ENCODE measurements around the gene HHIPL1.

HHIPL1 gene

DNA sequence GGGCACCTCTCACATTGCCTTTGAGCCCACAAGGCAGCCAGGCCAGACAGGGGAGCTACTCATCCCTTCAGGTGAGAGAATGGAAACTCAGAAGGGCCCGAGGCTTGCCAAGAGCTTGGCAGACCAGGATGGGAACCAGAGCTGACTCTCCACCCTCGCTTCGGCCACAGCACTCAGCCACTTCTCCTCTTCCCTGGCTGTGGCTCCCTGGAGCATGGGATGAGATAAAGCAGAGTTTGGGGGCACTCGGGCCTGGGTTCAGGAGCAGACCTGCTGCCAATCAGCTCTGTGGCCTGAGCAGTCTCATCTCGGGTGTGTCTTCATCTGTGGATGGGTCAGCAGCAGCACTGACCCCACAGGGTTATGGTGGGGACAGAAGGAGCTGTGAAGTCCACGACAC lies 20.9 kb upstream of the HHIPL1 start:
- TF ChIP-seq, protein P1, sequence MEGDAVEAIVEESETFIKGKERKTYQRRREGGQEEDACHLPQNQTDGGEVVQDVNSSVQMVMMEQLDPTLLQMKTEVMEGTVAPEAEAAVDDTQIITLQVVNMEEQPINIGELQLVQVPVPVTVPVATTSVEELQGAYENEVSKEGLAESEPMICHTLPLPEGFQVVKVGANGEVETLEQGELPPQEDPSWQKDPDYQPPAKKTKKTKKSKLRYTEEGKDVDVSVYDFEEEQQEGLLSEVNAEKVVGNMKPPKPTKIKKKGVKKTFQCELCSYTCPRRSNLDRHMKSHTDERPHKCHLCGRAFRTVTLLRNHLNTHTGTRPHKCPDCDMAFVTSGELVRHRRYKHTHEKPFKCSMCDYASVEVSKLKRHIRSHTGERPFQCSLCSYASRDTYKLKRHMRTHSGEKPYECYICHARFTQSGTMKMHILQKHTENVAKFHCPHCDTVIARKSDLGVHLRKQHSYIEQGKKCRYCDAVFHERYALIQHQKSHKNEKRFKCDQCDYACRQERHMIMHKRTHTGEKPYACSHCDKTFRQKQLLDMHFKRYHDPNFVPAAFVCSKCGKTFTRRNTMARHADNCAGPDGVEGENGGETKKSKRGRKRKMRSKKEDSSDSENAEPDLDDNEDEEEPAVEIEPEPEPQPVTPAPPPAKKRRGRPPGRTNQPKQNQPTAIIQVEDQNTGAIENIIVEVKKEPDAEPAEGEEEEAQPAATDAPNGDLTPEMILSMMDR (IDR thresholded peaks at IDR 0.05; ENCODE audit: low read depth, low read length) = no peak
- H3K4me3 ChIP-seq (ENCODE audit: low read depth, low read length) = no peak overlapping the region

DNA sequence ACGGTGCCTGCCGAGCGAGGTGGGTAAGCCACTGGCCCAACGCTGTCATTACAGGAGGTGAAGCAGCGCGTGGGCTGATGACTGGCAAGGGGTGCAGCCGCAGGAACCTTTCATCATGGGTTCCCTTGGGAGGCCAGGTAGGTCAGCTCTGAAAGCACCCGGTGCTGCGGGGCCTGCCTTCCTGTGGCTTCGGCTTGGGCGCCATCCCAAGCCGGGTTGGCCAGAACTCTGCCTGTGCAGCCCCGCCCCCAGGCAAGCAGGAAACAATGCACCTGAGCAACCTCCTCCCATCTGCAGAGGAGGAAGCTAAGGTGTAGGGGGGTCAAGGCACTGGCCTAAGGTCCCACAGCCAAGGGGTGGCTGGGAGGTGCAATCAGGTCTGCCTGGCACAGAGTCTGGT lies 20.0 kb upstream of the HHIPL1 start:
- TF ChIP-seq, protein P1 (IDR thresholded peaks at IDR 0.05; ENCODE audit: low read depth, low read length) = no peak
- H3K4me3 ChIP-seq (ENCODE audit: low read depth, low read length) = no peak overlapping the region

DNA sequence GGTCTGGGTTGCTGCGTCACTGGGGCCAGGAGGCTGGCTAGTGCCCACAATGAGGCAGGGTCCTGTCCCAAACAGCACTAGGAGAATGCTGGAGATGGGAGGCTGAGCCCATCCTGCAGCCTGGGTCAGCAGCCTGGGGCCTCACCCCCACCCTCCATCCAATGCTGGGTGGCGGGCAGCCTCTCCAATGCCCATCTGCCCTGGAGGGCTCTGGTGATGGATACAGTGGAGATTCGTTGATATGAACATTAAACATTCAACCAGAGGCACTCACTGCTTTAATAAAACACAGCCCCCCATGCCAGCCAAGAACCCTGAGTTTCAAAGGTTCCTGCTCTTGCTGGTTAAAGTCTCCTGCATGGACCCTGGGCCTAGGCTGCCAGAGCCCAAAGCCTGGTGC lies 19.5 kb upstream of the HHIPL1 start:
- H3K4me3 ChIP-seq (ENCODE audit: low read depth, low read length) = no peak overlapping the region
- TF ChIP-seq, protein P1 (IDR thresholded peaks at IDR 0.05; ENCODE audit: low read depth, low read length) = no peak

DNA sequence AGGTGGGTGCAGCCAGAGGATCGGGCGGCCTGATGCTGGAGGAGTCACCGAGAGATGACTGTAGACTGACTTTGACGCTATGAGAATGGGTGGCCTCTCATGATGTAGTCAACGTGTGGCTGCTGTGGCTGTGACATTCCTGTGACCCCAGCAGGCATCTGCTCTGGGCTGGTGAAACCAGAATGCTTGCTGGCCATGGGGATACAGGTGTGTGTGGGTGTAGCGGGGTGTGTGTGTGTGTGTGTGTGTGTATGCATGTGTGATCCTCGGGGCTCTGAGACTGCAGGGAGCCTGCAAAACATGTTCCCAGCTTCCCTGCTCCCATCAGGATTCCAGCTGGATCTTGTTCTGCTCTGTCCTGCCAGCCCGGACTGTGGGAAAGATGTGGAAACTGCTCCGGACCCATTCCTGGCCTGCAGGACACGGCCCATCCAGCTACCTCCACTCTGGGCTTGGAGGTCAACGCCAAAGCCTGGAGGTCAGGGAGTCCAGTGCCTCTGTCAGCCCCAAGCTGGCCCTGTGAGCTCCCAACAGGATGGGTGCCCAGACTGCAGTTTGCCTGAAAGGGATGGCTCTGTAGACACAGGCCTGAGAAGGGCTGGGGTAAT lies 18.8 kb upstream of the HHIPL1 start:
- TF ChIP-seq, protein P1 (IDR thresholded peaks at IDR 0.05; ENCODE audit: low read depth, low read length) = no peak
- no peak overlapping the region for H3K4me3 ChIP-seq (ENCODE audit: low read depth, low read length)

DNA sequence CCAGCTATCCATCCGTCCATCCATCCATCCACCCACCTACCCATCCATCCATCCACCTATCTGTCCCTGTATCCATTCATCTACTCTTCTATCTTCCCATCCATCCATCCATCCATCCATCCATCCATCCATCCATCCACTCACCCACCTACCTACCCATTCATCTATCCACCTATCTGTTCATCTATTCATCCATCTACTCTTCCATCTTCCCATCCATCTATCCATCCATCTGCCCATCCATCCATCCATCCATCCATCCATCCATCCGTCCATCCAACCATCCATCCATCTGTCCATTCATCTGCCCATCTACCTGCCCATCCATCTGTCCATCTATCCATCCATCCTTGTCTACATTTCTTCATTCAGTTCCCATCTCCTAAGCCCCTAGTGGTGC lies 17.8 kb upstream of the HHIPL1 start:
- H3K4me3 ChIP-seq (ENCODE audit: low read depth, low read length) = no peak overlapping the region
- TF ChIP-seq, protein P1 (IDR thresholded peaks at IDR 0.05; ENCODE audit: low read depth, low read length) = no peak

DNA sequence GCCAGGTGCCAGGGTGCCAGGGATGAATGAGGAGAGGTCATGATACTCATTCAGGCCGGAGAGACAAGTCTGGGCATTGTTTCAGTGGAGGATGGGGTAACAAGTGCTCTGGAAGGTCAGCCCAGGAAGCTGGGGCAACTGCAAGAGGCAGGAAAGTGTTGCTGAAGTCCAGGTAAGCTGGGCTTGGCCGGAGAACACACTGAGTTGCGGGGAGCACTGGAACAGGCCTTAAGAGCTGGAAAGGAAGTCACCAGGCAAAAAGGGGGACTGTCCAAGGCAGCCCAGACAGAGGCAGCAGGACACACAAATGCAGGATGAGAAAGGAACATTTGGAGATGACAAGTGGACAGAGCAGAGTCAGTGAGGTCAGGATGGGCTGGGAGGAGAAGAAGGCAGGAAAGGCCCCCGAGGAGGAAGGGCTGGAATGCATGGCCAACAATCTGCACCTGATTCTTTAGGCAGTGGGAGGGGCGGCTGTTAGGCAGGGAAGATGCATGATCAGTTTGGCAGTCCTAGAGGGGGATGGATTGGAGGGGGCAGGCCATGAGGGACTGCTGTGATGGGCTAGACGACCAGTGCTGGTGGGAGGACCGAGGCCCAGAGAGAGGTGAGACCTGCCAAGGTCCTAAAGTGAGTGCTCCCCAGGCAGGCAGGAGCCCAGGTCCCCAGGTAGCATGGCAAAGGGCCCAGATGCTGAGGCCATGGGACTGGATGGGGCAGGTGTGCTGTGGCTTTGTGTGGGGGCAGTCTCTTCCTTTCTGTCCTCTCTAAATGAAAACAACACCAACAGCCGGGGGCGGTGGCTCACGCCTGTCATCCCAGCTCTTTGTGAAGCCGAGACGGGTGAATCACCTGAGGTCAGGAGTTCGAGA lies 17.2 kb upstream of the HHIPL1 start:
- H3K4me3 ChIP-seq (ENCODE audit: low read depth, low read length) = no peak overlapping the region
- TF ChIP-seq, protein P1 (IDR thresholded peaks at IDR 0.05; ENCODE audit: low read depth, low read length) = no peak

Measured in WI38 (cell line).